WTC11 (cell line): ENCODE data around the gene SMIM17.
A peak's percentile ranks its signal among the peaks of the same experiment; 100 is the strongest.

Source experiments
- ATF3 ChIP-seq: sonication (generic); formaldehyde crosslinking; conservative IDR thresholded peaks from 2 replicates; pipeline ENCODE4 v1.8.1; 2022; ENCODE audit warnings: mild to moderate bottlenecking, missing genetic modification reagents
- CTCF ChIP-seq: fragments of 200-600 bp; IDR thresholded peaks from 2 replicates; pipeline ENCODE4 v1.8.0; 2022; ENCODE audit warnings: antibody characterized with exemption
- GABPB1 ChIP-seq: sonication (generic); formaldehyde crosslinking; IDR thresholded peaks from 2 replicates; pipeline ENCODE4 v1.8.1; 2023; ENCODE audit warnings: mild to moderate bottlenecking, missing genetic modification reagents

- TF ChIP-seq GABPB1 = peak; percentile 51; the same call in 1 of the 2 replicates
- no peak for TF ChIP-seq CTCF
- TF ChIP-seq ATF3 (CRISPR knock-in tag) = no peak
These were observed 48.0 kb upstream of the SMIM17 start, which contains the start of gene ZNF71 for GRCh38 chr19:56594783-56595547.
